ENCODE measurements around the gene MSANTD2.
A peak's percentile ranks its signal among the peaks of the same experiment; 100 is the strongest.

The MSANTD2 gene

DNA sequence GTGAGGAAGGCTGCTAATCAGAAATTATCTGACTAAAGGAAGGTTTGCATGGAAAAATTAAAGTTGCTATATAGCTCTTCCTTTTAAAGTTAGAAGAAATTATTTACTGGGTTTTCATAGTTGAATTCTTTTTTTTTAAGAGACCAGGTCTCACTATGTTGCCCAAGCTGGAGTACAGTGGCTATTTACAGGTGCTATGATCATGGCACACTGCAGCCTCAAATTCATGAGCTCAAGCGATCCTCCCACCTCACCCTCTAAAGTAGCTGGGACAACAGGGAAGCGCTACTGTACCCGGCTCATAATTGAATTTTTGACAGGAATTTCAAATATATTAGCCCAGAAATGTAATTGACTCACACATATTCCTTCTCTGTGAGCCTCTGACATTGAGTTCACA, 3.9 kb downstream of the MSANTD2 start:
- no peaks in the 10 kb centered on the region for H3K36me3 Mint-ChIP-seq (ENCODE audit: low read depth)
- H3K27me3 Mint-ChIP-seq (ENCODE audit: low read depth) = no peaks in the 10 kb centered on the region
- H3K4me3 Mint-ChIP-seq = peak overlapping the region in 1 of 3 experiments; percentile 28
- peaks cover 47% of the 10 kb centered on the region for H3K4me1 Mint-ChIP-seq
- TF ChIP-seq, protein P1, sequence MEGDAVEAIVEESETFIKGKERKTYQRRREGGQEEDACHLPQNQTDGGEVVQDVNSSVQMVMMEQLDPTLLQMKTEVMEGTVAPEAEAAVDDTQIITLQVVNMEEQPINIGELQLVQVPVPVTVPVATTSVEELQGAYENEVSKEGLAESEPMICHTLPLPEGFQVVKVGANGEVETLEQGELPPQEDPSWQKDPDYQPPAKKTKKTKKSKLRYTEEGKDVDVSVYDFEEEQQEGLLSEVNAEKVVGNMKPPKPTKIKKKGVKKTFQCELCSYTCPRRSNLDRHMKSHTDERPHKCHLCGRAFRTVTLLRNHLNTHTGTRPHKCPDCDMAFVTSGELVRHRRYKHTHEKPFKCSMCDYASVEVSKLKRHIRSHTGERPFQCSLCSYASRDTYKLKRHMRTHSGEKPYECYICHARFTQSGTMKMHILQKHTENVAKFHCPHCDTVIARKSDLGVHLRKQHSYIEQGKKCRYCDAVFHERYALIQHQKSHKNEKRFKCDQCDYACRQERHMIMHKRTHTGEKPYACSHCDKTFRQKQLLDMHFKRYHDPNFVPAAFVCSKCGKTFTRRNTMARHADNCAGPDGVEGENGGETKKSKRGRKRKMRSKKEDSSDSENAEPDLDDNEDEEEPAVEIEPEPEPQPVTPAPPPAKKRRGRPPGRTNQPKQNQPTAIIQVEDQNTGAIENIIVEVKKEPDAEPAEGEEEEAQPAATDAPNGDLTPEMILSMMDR (IDR thresholded peaks at IDR 0.05; ENCODE audit: unreplicated experiment in 3 of 3) = no peak
- no peak overlapping the region for H3K27ac Mint-ChIP-seq
- no peaks in the 10 kb centered on the region for H3K9me3 Mint-ChIP-seq

GRCh38 chr11:124793466-124794278, 6.5 kb downstream of the MSANTD2 start:
- Mint-ChIP-seq H3K36me3 (ENCODE audit: low read depth) (no peaks in the 10 kb centered on the region), H3K9me3 (no peaks in the 10 kb centered on the region), H3K27ac (no peak overlapping the region), H3K27me3 (ENCODE audit: low read depth) (no peaks in the 10 kb centered on the region), H3K4me3 (no peak overlapping the region), H3K4me1 (peaks cover 42% of the 10 kb centered on the region)
- TF ChIP-seq, protein P1 (IDR thresholded peaks at IDR 0.05; ENCODE audit: unreplicated experiment in 3 of 3) = peak; percentile 55 to 69 (median 63)

- Mint-ChIP-seq H3K27me3 (ENCODE audit: low read depth) (no peaks in the 10 kb centered on the region), H3K4me3 (no peak overlapping the region), H3K36me3 (ENCODE audit: low read depth) (no peaks in the 10 kb centered on the region), H3K4me1 (peaks cover 31% of the 10 kb centered on the region), H3K9me3 (no peaks in the 10 kb centered on the region), H3K27ac (no peak overlapping the region)
- TF ChIP-seq, protein P1 (IDR thresholded peaks at IDR 0.05; ENCODE audit: unreplicated experiment in 3 of 3) = no peak
Measured at GRCh38 chr11:124791626-124792341, 8.4 kb downstream of the MSANTD2 start.

- no peaks in the 10 kb centered on the region for H3K27me3 Mint-ChIP-seq (ENCODE audit: low read depth)
- peaks cover 27% of the 10 kb centered on the region for H3K4me1 Mint-ChIP-seq
- H3K4me3 Mint-ChIP-seq = no peak overlapping the region
- H3K9me3 Mint-ChIP-seq = no peaks in the 10 kb centered on the region
- TF ChIP-seq, protein P1 (IDR thresholded peaks at IDR 0.05; ENCODE audit: unreplicated experiment in 3 of 3) = no peak
- H3K36me3 Mint-ChIP-seq (ENCODE audit: low read depth) = peaks cover 5% of the 10 kb centered on the region
- H3K27ac Mint-ChIP-seq = no peak overlapping the region
Measured at GRCh38 chr11:124788521-124788920, 11.7 kb downstream of the MSANTD2 start.

- H3K36me3 Mint-ChIP-seq (ENCODE audit: low read depth) = peaks cover 5% of the 10 kb centered on the region
- no peak overlapping the region for H3K27ac Mint-ChIP-seq
- no peaks in the 10 kb centered on the region for H3K27me3 Mint-ChIP-seq (ENCODE audit: low read depth)
- TF ChIP-seq, protein P1 (IDR thresholded peaks at IDR 0.05; ENCODE audit: unreplicated experiment in 3 of 3) = no peak
- H3K9me3 Mint-ChIP-seq = no peaks in the 10 kb centered on the region
- no peak overlapping the region for H3K4me3 Mint-ChIP-seq
- no peaks in the 10 kb centered on the region for H3K4me1 Mint-ChIP-seq
Measured at GRCh38 chr11:124784051-124784450, 16.2 kb downstream of the MSANTD2 start.
